GM12891 (cell line): ENCODE measurements around the gene SRI.

Source experiments
- POLR2A ChIP-seq: IDR thresholded peaks from 2 replicates; pipeline ENCODE4 v1.6.1; 2011; ENCODE audit warnings: low read depth, low read length, control low read depth
- POU2F2 ChIP-seq: IDR thresholded peaks from 2 replicates; pipeline ENCODE4 v1.6.1; 2011; ENCODE audit warnings: low read depth, mild to moderate bottlenecking, control low read depth, low read length, moderate library complexity
- SPI1 ChIP-seq: IDR thresholded peaks from 2 replicates; pipeline ENCODE4 v1.6.1; 2011; ENCODE audit warnings: low read depth, low read length, control low read depth
- TAF1 ChIP-seq: IDR thresholded peaks from 2 replicates; pipeline ENCODE4 v1.6.1; 2011; ENCODE audit warnings: low read depth, low read length, control low read depth

- TF ChIP-seq SPI1 (no peak), POLR2A (no peak), TAF1 (no peak), POU2F2 (no peak)
Measured at GRCh38 chr7:88200789-88201188, 19.0 kb downstream of the SRI start.
